Peyer's patch (tissue), 4 donors: ENCODE results near the gene TSPYL6. TPM values are rescaled to one million over a fixed set of nuclear protein-coding genes. Genes with fewer than 3 reads are reported as not detected.
A peak's percentile ranks its signal among the peaks of the same experiment; 100 is the strongest.

Source experiments
- DNase-seq, 3 donors: peaks; one replicate each; pipeline ENCODE4 v3.0.0-alpha.2; 2017 to 2019
- H3K27ac ChIP-seq, 4 donors: fragments of 200-600 bp; sonication (generic); one replicate each; pipeline ENCODE4 v1.5.1; 2016 to 2019
- H3K27me3 ChIP-seq, 2 donors: fragments of 200-600 bp; sonication (generic); one replicate each; pipeline ENCODE4 v1.5.1; 2019
- H3K36me3 ChIP-seq, 3 donors: fragments of 200-600 bp; sonication (generic); one replicate each; pipeline ENCODE4 v1.5.1; 2016 to 2019
- H3K4me1 ChIP-seq, 4 donors: fragments of 200-600 bp; sonication (generic); one replicate each; pipeline ENCODE4 v1.5.1; 2016 to 2019
- H3K4me3 ChIP-seq, 4 donors: fragments of 200-600 bp; sonication (generic); 1 replicate in 3 of 4; 2 replicates in 1 of 4; pipeline ENCODE4 v1.5.1; 2016 to 2019; ENCODE audit warnings: mild to moderate bottlenecking in 1 of 4
- H3K9me3 ChIP-seq, 4 donors: fragments of 200-600 bp; sonication (generic); one replicate each; pipeline ENCODE4 v1.5.1; 2016 to 2019; ENCODE audit warnings: mild to moderate bottlenecking in 1 of 4
- POLR2A ChIP-seq, 2 donors: fragments of 450-650 bp; IDR thresholded peaks; one replicate each; pipeline ENCODE4 v1.5.1; 2017; ENCODE audit warnings: antibody characterized with exemption in 2 of 2, mild to moderate bottlenecking in 2 of 2, moderate library complexity in 2 of 2
- total RNA-seq, 4 donors: library from RNA; depleted of rRNA; stranded (reverse); fragments of >200 nt; gene quantifications; one replicate each; pipeline ENCODE4 v1.1.0, GENCODE V29; 2016
- TF ChIP-seq, protein P1 (sequence below), 6 experiments: fragments of 450-650 bp in 4 of 6; fragments of 200-600 bp in 2 of 6; sonication (generic) in 1 of 6; IDR thresholded peaks; one replicate each; pipeline ENCODE4 v1.5.1; 2017 to 2019; ENCODE audit warnings: antibody characterized with exemption in 6 of 6, mild to moderate bottlenecking in 3 of 6, moderate library complexity in 1 of 6

Gene TSPYL6
- total RNA-seq, 4 donors from 2014 or later, result not detected

DNA sequence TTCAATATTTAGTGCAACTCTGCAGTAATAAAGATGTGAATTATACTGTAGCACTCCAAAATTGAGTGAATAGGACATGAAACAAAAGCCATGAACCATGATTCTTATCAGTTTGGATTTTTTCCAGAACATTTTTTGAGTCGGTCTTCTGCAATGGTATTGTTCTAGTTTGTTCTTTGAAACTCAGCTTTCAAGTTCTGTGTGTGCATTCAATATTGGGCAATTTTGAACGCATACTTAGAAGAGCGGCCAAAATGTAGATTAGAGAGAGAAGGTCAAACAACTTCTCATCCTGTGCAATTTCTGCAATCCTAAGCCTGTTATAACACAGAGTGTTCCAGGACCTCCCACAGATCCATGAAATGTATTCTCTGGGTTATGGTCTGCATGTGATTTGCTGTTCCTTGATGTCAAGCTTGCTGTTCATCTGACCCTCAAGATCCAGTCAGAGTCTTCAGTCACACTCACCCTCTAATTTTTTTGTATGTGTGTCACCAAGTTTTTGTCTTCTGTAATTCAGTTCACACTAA lies 48.3 kb downstream of the TSPYL6 start:
- no peak for DNase-seq
- Histone ChIP-seq H3K27me3 (no peaks in the 10 kb centered on the region), H3K9me3 (no peaks in the 10 kb centered on the region), H3K4me3 (no peak overlapping the region), H3K27ac (no peak overlapping the region), H3K4me1 (no peaks in the 10 kb centered on the region), H3K36me3 (no peaks in the 10 kb centered on the region)
- no peak for TF ChIP-seq POLR2A (IDR thresholded peaks at IDR 0.05)
- TF ChIP-seq, protein P1, sequence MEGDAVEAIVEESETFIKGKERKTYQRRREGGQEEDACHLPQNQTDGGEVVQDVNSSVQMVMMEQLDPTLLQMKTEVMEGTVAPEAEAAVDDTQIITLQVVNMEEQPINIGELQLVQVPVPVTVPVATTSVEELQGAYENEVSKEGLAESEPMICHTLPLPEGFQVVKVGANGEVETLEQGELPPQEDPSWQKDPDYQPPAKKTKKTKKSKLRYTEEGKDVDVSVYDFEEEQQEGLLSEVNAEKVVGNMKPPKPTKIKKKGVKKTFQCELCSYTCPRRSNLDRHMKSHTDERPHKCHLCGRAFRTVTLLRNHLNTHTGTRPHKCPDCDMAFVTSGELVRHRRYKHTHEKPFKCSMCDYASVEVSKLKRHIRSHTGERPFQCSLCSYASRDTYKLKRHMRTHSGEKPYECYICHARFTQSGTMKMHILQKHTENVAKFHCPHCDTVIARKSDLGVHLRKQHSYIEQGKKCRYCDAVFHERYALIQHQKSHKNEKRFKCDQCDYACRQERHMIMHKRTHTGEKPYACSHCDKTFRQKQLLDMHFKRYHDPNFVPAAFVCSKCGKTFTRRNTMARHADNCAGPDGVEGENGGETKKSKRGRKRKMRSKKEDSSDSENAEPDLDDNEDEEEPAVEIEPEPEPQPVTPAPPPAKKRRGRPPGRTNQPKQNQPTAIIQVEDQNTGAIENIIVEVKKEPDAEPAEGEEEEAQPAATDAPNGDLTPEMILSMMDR (IDR thresholded peaks at IDR 0.05), result no peak

DNA sequence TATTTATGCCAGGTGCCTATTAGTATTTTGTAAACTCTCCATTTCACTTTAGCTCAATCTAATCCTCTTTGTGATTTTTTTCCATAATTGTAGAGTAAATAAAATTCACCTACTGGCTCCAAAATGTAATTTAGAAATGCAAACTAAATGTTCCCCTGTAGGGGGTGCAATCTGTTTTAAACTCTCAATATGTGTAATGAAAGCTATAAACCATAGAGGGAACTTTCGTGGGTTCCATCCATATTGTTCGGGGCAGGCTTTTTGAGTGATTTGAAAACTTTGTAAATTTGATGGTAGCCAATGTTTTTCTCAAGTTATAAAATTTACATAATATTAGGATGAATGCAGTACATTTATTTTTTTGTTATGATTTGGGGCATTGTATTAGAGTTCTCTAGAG lies 49.4 kb downstream of the TSPYL6 start:
- H3K27ac ChIP-seq, result no peak overlapping the region
- no peak for DNase-seq
- H3K4me3 ChIP-seq, result no peak overlapping the region
- TF ChIP-seq POLR2A (IDR thresholded peaks at IDR 0.05), result no peak
- TF ChIP-seq, protein P1 (IDR thresholded peaks at IDR 0.05), result peak in 4 of 6 experiments; percentile 35 to 40 (median 38)
- H3K9me3 ChIP-seq, result no peaks in the 10 kb centered on the region
- H3K4me1 ChIP-seq, result no peaks in the 10 kb centered on the region
- no peaks in the 10 kb centered on the region for H3K27me3 ChIP-seq
- no peaks in the 10 kb centered on the region for H3K36me3 ChIP-seq

DNA sequence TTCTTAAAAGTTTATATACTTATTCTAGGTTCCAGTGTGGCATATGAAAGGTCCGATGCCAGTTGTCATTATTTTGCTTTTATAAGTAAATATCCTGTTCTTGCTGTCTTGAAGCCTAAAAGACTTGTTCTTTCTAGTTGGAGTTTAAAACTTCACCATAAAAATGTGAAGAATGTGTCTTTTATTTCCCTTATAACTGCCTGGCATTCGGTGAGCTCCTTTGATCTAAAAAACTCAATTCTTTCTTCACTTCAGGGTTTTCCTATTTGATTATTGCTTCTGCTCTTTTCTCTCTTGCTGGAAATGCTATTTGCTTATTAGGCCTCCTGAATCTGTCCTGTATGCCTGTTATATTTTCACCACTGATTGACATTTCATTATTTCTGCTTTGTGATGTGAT lies 51.6 kb downstream of the TSPYL6 start:
- no peak for DNase-seq
- Histone ChIP-seq H3K9me3 (no peaks in the 10 kb centered on the region), H3K27me3 (no peaks in the 10 kb centered on the region), H3K27ac (no peak overlapping the region), H3K4me1 (no peaks in the 10 kb centered on the region), H3K36me3 (no peaks in the 10 kb centered on the region), H3K4me3 (no peak overlapping the region)
- TF ChIP-seq, protein P1 (IDR thresholded peaks at IDR 0.05), result no peak
- no peak for TF ChIP-seq POLR2A (IDR thresholded peaks at IDR 0.05)

Other genes with a start within 250 kb of the TSPYL6 start
- gene ACYP2, start 140.6 kb downstream of the TSPYL6 start, total RNA-seq, result 10 to 100 TPM in 2 of 4 donors, 1 to 10 TPM in 2; 8.4 to 14.0 (median 9.8) TPM
- 100 to 1,000 TPM; 171 to 293 (median 247) TPM for gene SPTBN1, start 200.1 kb upstream of the TSPYL6 start, total RNA-seq